Chondrocyte (in vitro differentiated cells): ENCODE measurements around the gene KANSL3. TPM values are rescaled to one million over a fixed set of nuclear protein-coding genes. Genes with fewer than 3 reads are reported as not detected.

Source experiments
- DNase-seq: peaks from one replicate; pipeline ENCODE4 v3.0.0; 2021; ENCODE audit warnings: mixed read lengths, low spot score
- H3K27ac Mint-ChIP-seq: one replicate; pipeline ENCODE4 v1.8.0; 2021; ENCODE audit warnings: mild to moderate bottlenecking, moderate library complexity, mixed read lengths; ENCODE audit not compliant: unreplicated experiment
- H3K27me3 Mint-ChIP-seq: 2 replicates; pipeline ENCODE4 v1.8.0; 2021; ENCODE audit warnings: low read depth, mixed read lengths
- H3K36me3 Mint-ChIP-seq: 2 replicates; pipeline ENCODE4 v1.8.0; 2021; ENCODE audit warnings: low read depth, mixed read lengths
- H3K4me1 Mint-ChIP-seq: 2 replicates; pipeline ENCODE4 v1.8.0; 2021; ENCODE audit warnings: low read depth, mild to moderate bottlenecking, mixed read lengths
- H3K4me3 Mint-ChIP-seq: one replicate; pipeline ENCODE4 v1.8.0; 2021; ENCODE audit warnings: mild to moderate bottlenecking, moderate library complexity, mixed read lengths; ENCODE audit not compliant: unreplicated experiment
- H3K9me3 Mint-ChIP-seq: 2 replicates; pipeline ENCODE4 v1.8.0; 2021; ENCODE audit warnings: low read depth, mixed read lengths
- total RNA-seq: library from RNA; stranded (reverse); gene quantifications from 3 replicates; pipeline ENCODE4 v1.2.1, GENCODE V29; 2021
- TF ChIP-seq, protein P1 (sequence below): fragments of 200-600 bp; sonication (generic); IDR thresholded peaks from 2 replicates; pipeline ENCODE4 v1.5.0; 2021; ENCODE audit warnings: antibody characterized with exemption, mild to moderate bottlenecking, moderate library complexity

The KANSL3 gene
- total RNA-seq, 1 donor from 2014 or later: 32.6 TPM

DNA sequence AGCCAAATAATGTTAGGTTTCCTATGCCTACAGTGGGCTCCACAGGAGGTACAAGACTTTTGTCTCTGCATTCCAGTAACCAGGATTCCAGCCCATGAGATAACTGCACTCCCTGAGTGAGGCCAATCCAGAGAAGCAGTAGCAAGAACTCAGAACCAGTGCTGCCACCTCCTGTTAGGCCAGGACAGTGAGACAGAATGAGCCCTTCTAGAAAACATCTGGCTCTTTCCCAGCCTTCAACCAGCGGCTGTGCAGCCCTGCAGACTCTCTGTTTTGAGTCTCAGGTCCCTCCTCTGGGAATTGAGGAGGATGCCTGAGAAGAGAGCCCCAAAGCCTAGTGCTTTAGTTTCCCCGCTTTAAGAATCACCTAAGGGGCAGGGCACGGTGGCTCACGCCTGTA, 57.3 kb downstream of the KANSL3 start:
- Mint-ChIP-seq H3K36me3 (no peaks in the 10 kb centered on the region), H3K4me3 (no peak overlapping the region), H3K27ac (no peak overlapping the region), H3K4me1 (peaks cover 14% of the 10 kb centered on the region), H3K27me3 (no peaks in the 10 kb centered on the region), H3K9me3 (no peaks in the 10 kb centered on the region)
- TF ChIP-seq, protein P1, sequence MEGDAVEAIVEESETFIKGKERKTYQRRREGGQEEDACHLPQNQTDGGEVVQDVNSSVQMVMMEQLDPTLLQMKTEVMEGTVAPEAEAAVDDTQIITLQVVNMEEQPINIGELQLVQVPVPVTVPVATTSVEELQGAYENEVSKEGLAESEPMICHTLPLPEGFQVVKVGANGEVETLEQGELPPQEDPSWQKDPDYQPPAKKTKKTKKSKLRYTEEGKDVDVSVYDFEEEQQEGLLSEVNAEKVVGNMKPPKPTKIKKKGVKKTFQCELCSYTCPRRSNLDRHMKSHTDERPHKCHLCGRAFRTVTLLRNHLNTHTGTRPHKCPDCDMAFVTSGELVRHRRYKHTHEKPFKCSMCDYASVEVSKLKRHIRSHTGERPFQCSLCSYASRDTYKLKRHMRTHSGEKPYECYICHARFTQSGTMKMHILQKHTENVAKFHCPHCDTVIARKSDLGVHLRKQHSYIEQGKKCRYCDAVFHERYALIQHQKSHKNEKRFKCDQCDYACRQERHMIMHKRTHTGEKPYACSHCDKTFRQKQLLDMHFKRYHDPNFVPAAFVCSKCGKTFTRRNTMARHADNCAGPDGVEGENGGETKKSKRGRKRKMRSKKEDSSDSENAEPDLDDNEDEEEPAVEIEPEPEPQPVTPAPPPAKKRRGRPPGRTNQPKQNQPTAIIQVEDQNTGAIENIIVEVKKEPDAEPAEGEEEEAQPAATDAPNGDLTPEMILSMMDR: peak; percentile 73
- DNase-seq: no peak

DNA sequence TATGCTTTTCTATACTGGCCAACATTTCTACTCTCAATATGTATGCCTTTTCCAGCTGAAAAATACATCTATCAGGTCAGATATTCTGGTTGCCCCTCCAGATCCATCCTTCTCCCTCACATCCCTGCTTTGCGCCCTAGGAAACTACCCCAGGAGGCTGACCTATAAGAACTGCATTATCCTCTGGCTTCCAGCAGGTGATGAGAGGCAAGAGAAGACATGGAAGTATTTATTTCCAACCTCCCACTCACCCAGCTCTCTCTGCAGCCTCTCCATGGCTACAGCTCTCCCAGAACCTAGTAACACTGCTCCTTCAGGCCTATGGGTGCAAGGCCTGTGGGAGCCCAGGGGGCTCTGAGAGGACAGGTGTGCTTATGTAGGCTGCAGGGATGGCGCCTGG, 58.7 kb downstream of the KANSL3 start:
- Mint-ChIP-seq H3K27me3 (no peaks in the 10 kb centered on the region), H3K36me3 (no peaks in the 10 kb centered on the region), H3K4me3 (no peak overlapping the region), H3K27ac (no peak overlapping the region), H3K9me3 (no peaks in the 10 kb centered on the region), H3K4me1 (peaks cover 10% of the 10 kb centered on the region)
- TF ChIP-seq, protein P1: no peak
- no peak for DNase-seq

DNA sequence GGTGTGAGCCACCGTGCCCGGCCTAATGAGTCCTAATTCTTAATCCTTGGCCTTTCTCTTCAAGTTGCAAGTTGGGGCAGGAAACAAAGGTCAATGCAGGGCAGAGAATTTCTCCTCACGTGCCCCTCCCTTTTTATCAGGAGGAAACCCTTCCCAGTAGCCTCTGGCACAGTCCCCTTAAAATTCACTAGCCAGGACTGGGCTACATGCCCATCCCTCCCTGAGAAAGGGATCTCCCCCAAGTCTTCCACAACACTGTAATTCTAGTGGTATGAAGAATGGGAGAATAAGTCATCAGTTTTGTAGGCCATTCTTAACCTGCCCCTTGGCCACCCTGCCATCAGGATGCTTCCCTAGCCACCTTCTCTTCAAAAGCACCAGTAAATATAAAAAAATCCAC, 59.4 kb downstream of the KANSL3 start:
- H3K27ac Mint-ChIP-seq: no peak overlapping the region
- no peaks in the 10 kb centered on the region for H3K36me3 Mint-ChIP-seq
- H3K4me3 Mint-ChIP-seq: no peak overlapping the region
- peaks cover 3% of the 10 kb centered on the region for H3K4me1 Mint-ChIP-seq
- TF ChIP-seq, protein P1: no peak
- no peak for DNase-seq
- H3K9me3 Mint-ChIP-seq: no peaks in the 10 kb centered on the region
- H3K27me3 Mint-ChIP-seq: no peaks in the 10 kb centered on the region

DNA sequence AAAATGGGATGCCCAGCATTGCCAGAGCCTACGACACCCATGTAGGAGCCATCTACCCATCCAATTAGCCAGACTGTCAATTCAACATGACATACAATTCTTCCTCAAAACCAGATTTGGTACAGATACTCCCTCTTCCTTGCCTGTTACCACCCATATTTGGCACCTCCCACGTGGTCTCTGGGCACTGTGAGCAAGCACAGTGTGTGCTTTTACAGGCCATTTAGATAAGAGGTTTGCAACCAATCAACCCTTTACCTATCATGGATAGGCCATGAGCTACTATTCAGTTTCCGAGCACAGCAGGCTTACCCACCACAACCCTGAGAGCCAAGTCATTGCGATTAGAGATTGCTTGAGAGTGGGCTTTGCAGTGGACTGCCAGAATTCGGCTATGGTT, 60.6 kb downstream of the KANSL3 start:
- no peaks in the 10 kb centered on the region for H3K4me1 Mint-ChIP-seq
- TF ChIP-seq, protein P1: no peak
- no peaks in the 10 kb centered on the region for H3K27me3 Mint-ChIP-seq
- no peak overlapping the region for H3K4me3 Mint-ChIP-seq
- DNase-seq: no peak
- no peaks in the 10 kb centered on the region for H3K36me3 Mint-ChIP-seq
- no peaks in the 10 kb centered on the region for H3K9me3 Mint-ChIP-seq
- no peak overlapping the region for H3K27ac Mint-ChIP-seq

DNA sequence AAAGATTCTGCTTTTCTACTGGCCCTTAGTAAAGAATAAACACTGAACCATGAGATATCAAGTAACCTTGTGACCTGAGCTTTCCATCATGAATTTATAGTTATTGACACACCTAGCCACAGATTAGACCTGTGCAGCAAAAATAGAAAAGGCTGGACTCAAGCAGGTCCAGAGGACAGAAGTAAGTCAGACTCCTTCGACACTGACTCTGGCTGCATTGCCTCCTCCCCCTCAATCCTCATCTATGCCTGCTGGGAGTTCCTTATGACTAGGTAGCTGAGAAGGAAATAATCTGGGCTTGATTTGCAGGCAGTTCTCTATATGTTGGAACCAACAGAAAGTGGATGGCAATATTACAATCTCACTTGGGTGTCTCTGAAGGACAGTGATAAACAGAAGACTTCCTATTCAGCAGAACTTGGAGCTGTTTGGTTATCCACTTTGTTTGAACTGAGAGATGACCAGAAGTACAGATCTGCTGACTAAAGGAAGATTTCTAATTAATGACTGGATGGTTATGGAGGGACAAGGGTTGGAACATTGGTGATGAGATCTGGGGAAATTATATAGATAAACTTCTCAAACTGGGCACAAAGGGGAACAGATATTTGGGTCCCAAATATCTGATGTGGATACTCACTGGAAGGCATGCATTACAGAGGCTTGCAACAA, 62.2 kb downstream of the KANSL3 start:
- Mint-ChIP-seq H3K4me1 (no peaks in the 10 kb centered on the region), H3K9me3 (no peaks in the 10 kb centered on the region), H3K27ac (no peak overlapping the region), H3K4me3 (no peak overlapping the region), H3K36me3 (no peaks in the 10 kb centered on the region), H3K27me3 (no peaks in the 10 kb centered on the region)
- DNase-seq: no peak
- TF ChIP-seq, protein P1: no peak
